HEK293T (cell line): Measurements from ENCODE around the gene SCT.

Source experiments
- CTCF ChIA-PET: fragments of 350-600 bp; formaldehyde crosslinking; extraction: SDS; loops from one replicate; lab custom pipeline; 2021; ENCODE audit warnings: antibody characterized with exemption, inconsistent platforms; lab: Yijun Ruan, JAX
- POLR2A ChIA-PET: fragments of 350-600 bp; formaldehyde crosslinking; extraction: SDS; loops from one replicate; lab custom pipeline; 2020; ENCODE audit warnings: antibody characterized with exemption, inconsistent platforms; lab: Yijun Ruan, JAX
- DNase-seq: peaks from one replicate; pipeline ENCODE4 v3.0.0; 2012; ENCODE audit warnings: mixed read lengths; ENCODE audit errors: extremely low spot score
- ARNT ChIP-seq: fragments of 450-650 bp; IDR thresholded peaks from 2 replicates; pipeline ENCODE4 v1.6.1; 2017; ENCODE audit warnings: mild to moderate bottlenecking
- BHLHE40 ChIP-seq: fragments of 450-650 bp; IDR thresholded peaks from 2 replicates; pipeline ENCODE4 v1.6.1; 2016; ENCODE audit warnings: mild to moderate bottlenecking, moderate library complexity, borderline replicate concordance
- CTBP1 ChIP-seq: fragments of 450-650 bp; IDR thresholded peaks from 2 replicates; pipeline ENCODE4 v1.6.1; 2016; ENCODE audit warnings: borderline replicate concordance
- ELF4 ChIP-seq: fragments of 450-650 bp; IDR thresholded peaks from 2 replicates; pipeline ENCODE4 v1.6.1; 2017; ENCODE audit warnings: antibody characterized with exemption
- FOXA1 ChIP-seq: fragments of 450-650 bp; IDR thresholded peaks from 2 replicates; pipeline ENCODE4 v1.6.1; 2016; ENCODE audit warnings: mild to moderate bottlenecking
- FOXK2 ChIP-seq: fragments of 450-650 bp; IDR thresholded peaks from 2 replicates; pipeline ENCODE4 v1.6.1; 2016; ENCODE audit warnings: mild to moderate bottlenecking
- FOXM1 ChIP-seq: fragments of 450-650 bp; IDR thresholded peaks from 2 replicates; pipeline ENCODE4 v1.6.1; 2017; ENCODE audit warnings: mild to moderate bottlenecking, borderline replicate concordance
- HDGF ChIP-seq: fragments of 450-650 bp; IDR thresholded peaks from 2 replicates; pipeline ENCODE4 v1.6.1; 2017; ENCODE audit warnings: antibody characterized with exemption, borderline replicate concordance
- L3MBTL2 ChIP-seq: fragments of 450-650 bp; conservative IDR thresholded peaks from 2 replicates; pipeline ENCODE4 v1.6.1; 2016; ENCODE audit warnings: mild to moderate bottlenecking
- LEF1 ChIP-seq: fragments of 450-650 bp; IDR thresholded peaks from 2 replicates; pipeline ENCODE4 v1.6.1; 2017; ENCODE audit warnings: mild to moderate bottlenecking, borderline replicate concordance
- NFRKB ChIP-seq: fragments of 450-650 bp; IDR thresholded peaks from 2 replicates; pipeline ENCODE4 v1.6.1; 2016; ENCODE audit warnings: mild to moderate bottlenecking, moderate library complexity
- SP1 ChIP-seq: fragments of 450-650 bp; IDR thresholded peaks from 2 replicates; pipeline ENCODE4 v1.6.1; 2017
- SUZ12 ChIP-seq: fragments of 450-650 bp; IDR thresholded peaks from 2 replicates; pipeline ENCODE4 v1.6.1; 2016; ENCODE audit warnings: mild to moderate bottlenecking
- TARDBP ChIP-seq: fragments of 450-650 bp; IDR thresholded peaks from 2 replicates; pipeline ENCODE4 v1.6.1; 2016
- ZNF384 ChIP-seq: fragments of 450-650 bp; IDR thresholded peaks from 2 replicates; pipeline ENCODE4 v1.6.1; 2016
- TF ChIP-seq, protein P1 (sequence below): fragments of 450-650 bp; IDR thresholded peaks from 2 replicates; pipeline ENCODE4 v1.6.1; 2016

SCT gene

DNA sequence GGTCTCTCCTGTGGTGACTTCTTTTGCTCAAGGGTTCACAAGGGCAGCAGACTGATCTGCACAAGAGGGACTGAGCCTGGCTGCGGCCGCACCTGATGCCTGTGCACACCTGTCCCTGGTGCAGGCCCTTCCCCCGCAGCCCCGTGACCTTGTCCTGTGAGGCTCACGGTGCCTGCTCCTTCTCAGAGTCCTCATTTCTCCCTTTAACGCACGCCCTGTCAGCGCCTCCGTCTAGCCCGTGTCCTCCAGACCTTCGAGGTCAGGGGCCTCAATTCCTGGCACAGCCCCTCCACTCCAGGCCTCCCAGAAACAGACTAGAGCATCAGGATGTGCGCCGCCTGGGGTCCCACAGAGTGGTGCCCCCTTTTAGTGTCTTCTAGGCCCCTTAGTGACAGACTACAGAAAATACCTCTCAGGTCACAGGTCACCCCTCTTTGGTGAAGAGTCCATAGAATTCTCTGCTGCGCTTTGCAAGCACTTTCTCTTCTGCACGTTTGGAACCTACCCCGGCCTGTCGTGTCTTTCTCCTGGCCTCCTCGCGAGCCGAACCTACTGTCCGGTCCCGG, 9.0 kb upstream of the SCT start:
- CTCF ChIA-PET, result interaction anchor here (0.6 kb wide), 1 partner anchor 58 kb away, joined by 3 read pairs; no protein-coding TSS in a partner anchor
- POLR2A ChIA-PET, result no interaction called here
- no peak for DNase-seq
- TF ChIP-seq CTBP1 (no peak), FOXA1 (no peak), HDGF (no peak), ELF4 (no peak), L3MBTL2 (no peak), SUZ12 (no peak), TARDBP (no peak), FOXK2 (no peak)
- TF ChIP-seq, protein P1, sequence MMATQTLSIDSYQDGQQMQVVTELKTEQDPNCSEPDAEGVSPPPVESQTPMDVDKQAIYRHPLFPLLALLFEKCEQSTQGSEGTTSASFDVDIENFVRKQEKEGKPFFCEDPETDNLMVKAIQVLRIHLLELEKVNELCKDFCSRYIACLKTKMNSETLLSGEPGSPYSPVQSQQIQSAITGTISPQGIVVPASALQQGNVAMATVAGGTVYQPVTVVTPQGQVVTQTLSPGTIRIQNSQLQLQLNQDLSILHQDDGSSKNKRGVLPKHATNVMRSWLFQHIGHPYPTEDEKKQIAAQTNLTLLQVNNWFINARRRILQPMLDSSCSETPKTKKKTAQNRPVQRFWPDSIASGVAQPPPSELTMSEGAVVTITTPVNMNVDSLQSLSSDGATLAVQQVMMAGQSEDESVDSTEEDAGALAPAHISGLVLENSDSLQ, result no peak

DNA sequence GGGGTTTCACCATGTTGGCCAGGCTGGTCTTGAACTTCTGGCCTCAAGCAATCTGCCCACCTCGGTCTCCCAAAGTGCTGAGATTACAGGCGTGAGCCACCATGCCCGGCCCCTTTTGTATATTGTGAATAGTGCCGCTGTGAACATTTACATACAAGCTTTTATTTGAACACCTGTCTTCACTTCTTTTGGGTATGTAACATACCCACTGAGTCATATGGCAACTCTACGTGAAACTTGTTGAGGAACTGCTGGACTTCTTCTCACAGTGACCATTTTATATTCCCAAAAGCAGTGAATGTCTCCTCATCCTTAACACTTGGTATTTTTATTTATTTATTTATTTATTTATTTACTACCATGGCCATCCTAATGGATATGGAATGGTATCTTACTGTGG, 3.9 kb upstream of the SCT start:
- DNase-seq, result no peak
- TF ChIP-seq FOXA1 (no peak), L3MBTL2 (no peak), LEF1 (no peak), BHLHE40 (no peak)
- TF ChIP-seq, protein P1, result no peak
- CTCF ChIA-PET, result no interaction called here
- POLR2A ChIA-PET, result no interaction called here

- ChIA-PET POLR2A (no interaction called here), CTCF (no interaction called here)
- no peak for DNase-seq
- no peak for TF ChIP-seq ARNT
- no peak for TF ChIP-seq BHLHE40
- TF ChIP-seq ELF4, result no peak
- TF ChIP-seq, protein P1, result no peak
- no peak for TF ChIP-seq SP1
- TF ChIP-seq CTBP1, result no peak
- no peak for TF ChIP-seq ZNF384
- no peak for TF ChIP-seq LEF1
- TF ChIP-seq TARDBP, result no peak
- TF ChIP-seq FOXA1, result no peak
- TF ChIP-seq FOXM1, result no peak
Observed at GRCh38 chr11:629237-629583, 2.2 kb upstream of the SCT start.

DNA sequence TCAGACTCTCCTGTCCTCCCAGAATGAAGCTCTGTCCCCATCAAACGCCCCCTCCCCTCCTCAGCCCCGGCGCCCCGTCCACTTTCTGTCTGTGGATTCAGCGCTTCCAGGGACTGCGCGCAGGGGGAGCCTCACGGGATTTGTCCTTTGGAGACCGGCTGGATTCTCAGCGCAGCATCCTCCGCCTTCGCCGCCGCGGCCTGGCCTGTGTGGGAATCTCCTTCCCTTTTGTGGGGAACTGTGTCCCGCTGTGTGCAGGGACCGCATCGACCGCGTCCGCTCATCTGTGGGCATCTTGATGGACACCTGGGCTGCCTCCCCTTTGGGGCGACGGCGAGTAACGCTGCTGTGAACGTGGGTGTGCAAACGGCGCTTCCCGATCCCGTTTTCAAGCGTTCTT, 1.1 kb upstream of the SCT start:
- DNase-seq, result no peak
- ChIA-PET POLR2A (no interaction called here), CTCF (no interaction called here)
- TF ChIP-seq FOXM1 (no peak), TARDBP (no peak)
- TF ChIP-seq, protein P1, result no peak

DNA sequence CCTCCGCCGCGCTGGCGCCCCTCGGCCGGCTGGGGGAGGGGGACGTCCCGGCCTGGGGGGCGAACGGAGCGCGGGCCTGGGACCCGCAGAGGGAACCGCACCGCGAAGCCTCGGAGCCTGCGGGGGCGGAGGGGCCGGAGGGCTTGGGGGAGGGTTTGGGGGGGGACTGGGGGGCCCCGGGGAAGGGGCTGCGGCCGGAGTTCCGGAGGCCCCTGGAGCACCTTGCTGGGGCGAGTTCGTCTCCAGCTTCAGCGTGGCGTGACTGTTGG, 261 bp upstream of the SCT start:
- no peak for DNase-seq
- ChIA-PET CTCF (no interaction called here), POLR2A (no interaction called here)
- TF ChIP-seq CTBP1 (no peak), SUZ12 (no peak), FOXA1 (no peak), LEF1 (no peak), FOXK2 (no peak), ZNF384 (no peak), HDGF (no peak), NFRKB (no peak), ELF4 (no peak), BHLHE40 (no peak), TARDBP (no peak), SP1 (no peak), ARNT (no peak), FOXM1 (no peak), L3MBTL2 (no peak)
- TF ChIP-seq, protein P1, result no peak

DNA sequence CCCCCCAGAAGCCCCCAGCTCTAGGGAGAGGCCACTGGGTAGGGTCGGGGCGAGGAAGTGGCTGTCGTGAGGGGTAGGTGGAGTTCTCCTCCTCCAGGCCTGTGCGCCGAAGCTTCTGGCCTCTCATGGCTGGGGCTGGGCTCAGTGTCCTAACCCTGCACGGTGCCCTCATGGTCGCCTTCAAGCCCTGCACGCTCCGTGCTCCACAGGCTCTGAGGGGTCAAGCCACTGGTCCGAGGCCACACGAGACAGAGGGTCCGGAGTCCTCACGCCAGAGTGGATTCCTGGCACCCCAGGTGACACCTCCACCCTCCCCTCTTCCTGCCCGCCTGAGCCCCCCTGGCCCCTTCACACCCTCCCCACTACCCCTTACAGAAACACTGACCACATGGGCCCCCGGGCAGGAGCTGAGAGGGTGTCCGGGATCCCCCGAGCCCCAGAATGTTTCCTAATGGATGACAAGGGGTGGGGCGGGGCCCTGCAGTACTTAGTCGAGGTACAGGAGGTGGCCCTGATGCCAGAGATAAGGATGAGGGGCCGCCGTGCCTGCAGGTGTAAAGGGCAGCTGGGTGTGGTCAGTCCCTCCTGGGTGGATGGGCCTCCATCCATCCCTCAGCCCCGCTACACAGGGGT, 1.2 kb downstream of the SCT start:
- CTCF ChIA-PET, result no interaction called here

More for the DNA sequence above, 1.2 kb downstream of the SCT start:
- no peak for DNase-seq
- TF ChIP-seq FOXK2, result no peak
- no peak for TF ChIP-seq SUZ12
- TF ChIP-seq CTBP1, result no peak
- no peak for TF ChIP-seq L3MBTL2
- no peak for TF ChIP-seq SP1
- no peak for TF ChIP-seq LEF1
- TF ChIP-seq FOXM1, result no peak
- POLR2A ChIA-PET, result no interaction called here
